ENCODE results near the gene EEA1.
A peak's percentile ranks its signal among the peaks of the same experiment; 100 is the strongest.

EEA1 gene

DNA sequence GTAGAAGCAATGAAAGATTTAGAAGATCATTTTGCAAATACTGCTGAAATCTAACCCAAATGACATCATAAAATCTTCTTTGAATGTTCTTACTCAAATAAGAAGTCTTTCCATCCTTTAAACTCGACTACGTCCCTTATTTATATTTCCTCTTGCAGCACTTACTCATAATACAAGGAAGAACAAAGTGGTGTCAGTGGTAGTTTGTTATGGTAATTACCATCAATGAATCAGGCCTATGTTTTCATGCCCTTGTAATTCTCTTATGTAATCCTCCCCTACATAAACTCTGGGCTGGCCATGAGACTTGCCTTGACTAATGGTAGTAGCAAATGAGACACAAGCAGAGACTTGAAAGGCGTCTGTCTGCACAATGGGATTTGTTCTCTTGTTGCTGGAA is 17.0 kb downstream of the EEA1 start (continued):
- TF ChIP-seq, protein P1, sequence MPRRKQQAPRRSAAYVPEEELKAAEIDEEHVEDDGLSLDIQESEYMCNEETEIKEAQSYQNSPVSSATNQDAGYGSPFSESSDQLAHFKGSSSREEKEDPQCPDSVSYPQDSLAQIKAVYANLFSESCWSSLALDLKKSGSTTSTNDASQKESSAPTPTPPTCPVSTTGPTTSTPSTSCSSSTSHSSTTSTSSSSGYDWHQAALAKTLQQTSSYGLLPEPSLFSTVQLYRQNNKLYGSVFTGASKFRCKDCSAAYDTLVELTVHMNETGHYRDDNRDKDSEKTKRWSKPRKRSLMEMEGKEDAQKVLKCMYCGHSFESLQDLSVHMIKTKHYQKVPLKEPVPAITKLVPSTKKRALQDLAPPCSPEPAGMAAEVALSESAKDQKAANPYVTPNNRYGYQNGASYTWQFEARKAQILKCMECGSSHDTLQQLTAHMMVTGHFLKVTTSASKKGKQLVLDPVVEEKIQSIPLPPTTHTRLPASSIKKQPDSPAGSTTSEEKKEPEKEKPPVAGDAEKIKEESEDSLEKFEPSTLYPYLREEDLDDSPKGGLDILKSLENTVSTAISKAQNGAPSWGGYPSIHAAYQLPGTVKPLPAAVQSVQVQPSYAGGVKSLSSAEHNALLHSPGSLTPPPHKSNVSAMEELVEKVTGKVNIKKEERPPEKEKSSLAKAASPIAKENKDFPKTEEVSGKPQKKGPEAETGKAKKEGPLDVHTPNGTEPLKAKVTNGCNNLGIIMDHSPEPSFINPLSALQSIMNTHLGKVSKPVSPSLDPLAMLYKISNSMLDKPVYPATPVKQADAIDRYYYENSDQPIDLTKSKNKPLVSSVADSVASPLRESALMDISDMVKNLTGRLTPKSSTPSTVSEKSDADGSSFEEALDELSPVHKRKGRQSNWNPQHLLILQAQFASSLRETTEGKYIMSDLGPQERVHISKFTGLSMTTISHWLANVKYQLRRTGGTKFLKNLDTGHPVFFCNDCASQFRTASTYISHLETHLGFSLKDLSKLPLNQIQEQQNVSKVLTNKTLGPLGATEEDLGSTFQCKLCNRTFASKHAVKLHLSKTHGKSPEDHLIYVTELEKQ (tag by site-specific recombination; IDR thresholded peaks at IDR 0.05; ENCODE audit: borderline replicate concordance), result peak; percentile 35; the same call in 1 of the 2 replicates

DNA sequence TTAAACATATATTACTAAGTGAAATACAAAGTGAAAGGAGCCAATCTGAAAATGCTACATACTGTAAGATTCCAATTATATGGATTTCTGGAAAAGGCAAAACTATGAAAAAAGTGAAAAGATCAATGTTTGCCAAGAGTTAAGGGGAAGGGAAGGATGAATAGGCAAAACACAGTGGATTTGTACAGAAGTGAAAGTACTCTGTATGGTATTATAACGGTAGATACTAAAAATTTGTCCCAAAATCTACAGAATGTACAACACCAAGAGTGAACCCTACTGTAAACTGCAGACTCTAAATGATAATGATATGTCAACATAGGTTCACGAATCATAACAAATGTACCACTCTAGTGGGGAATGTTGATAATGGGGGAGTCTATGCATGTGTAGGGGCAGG is 17.8 kb downstream of the EEA1 start:
- ChIA-PET CTCF (no interaction called here), POLR2A (no interaction called here)
- H3K27ac ChIP-seq (ENCODE audit: extremely low read depth, low read depth, low read length), result no peak overlapping the region
- TF ChIP-seq KLF7 (tag by site-specific recombination; IDR thresholded peaks at IDR 0.05; ENCODE audit: borderline replicate concordance), result no peak
- 0 out of 2 replicates have a peak, but pooled peaks have one; percentile 10 for TF ChIP-seq PRDM1 (tag by site-specific recombination; IDR thresholded peaks at IDR 0.05)
- no peak for TF ChIP-seq ZNF830 (tag by site-specific recombination; IDR thresholded peaks at IDR 0.05; ENCODE audit: low read depth)
- TF ChIP-seq, protein P2, sequence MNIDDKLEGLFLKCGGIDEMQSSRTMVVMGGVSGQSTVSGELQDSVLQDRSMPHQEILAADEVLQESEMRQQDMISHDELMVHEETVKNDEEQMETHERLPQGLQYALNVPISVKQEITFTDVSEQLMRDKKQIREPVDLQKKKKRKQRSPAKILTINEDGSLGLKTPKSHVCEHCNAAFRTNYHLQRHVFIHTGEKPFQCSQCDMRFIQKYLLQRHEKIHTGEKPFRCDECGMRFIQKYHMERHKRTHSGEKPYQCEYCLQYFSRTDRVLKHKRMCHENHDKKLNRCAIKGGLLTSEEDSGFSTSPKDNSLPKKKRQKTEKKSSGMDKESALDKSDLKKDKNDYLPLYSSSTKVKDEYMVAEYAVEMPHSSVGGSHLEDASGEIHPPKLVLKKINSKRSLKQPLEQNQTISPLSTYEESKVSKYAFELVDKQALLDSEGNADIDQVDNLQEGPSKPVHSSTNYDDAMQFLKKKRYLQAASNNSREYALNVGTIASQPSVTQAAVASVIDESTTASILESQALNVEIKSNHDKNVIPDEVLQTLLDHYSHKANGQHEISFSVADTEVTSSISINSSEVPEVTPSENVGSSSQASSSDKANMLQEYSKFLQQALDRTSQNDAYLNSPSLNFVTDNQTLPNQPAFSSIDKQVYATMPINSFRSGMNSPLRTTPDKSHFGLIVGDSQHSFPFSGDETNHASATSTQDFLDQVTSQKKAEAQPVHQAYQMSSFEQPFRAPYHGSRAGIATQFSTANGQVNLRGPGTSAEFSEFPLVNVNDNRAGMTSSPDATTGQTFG (tag by site-specific recombination; IDR thresholded peaks at IDR 0.05; ENCODE audit: borderline replicate concordance), result no peak
- TF ChIP-seq, protein P1 (tag by site-specific recombination; IDR thresholded peaks at IDR 0.05; ENCODE audit: borderline replicate concordance), result no peak
- TF ChIP-seq, protein P3, sequence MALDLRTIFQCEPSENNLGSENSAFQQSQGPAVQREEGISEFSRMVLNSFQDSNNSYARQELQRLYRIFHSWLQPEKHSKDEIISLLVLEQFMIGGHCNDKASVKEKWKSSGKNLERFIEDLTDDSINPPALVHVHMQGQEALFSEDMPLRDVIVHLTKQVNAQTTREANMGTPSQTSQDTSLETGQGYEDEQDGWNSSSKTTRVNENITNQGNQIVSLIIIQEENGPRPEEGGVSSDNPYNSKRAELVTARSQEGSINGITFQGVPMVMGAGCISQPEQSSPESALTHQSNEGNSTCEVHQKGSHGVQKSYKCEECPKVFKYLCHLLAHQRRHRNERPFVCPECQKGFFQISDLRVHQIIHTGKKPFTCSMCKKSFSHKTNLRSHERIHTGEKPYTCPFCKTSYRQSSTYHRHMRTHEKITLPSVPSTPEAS (tag by site-specific recombination; IDR thresholded peaks at IDR 0.05), result no peak
- H3K4me3 ChIP-seq (ENCODE audit: low read depth, low read length), result no peak overlapping the region
- no peaks in the 10 kb centered on the region; a peak in 1 of 3 replicates for H3K36me3 ChIP-seq (ENCODE audit: control insufficient read depth in 2 of 2, insufficient read depth in 1 of 2, low read length in 2 of 2)
- H3K9me3 ChIP-seq (ENCODE audit: control insufficient read depth, insufficient read depth, low read depth, low read length), result no peaks in the 10 kb centered on the region; the same call in 1 of the 2 replicates
- H3K4me1 ChIP-seq (ENCODE audit: control insufficient read depth, insufficient read depth, low read length), result 0 out of 2 replicates have a peak, but pooled peaks cover 4% of the 10 kb centered on the region

DNA sequence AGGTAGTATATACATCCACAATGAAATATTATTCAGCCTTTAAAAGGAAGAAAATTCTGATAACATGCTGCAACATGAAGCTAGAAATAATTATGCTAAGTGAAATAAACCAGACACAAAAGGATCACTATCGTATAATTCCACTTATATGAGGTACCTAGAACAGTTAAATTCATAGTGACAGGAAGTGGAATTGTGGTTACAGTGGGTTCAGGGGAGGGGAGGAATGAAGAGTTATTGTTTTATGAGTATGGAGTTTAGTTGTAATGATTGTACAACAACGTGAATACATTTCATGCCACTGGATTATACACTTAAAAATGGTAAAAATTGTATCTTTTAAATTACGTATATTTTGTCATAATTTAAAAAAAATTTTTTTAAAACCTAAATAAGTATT is 21.0 kb downstream of the EEA1 start:
- CTCF ChIA-PET, result interaction anchor here (0.5 to 0.9 kb wide), 4 partner anchors 18 to 123 kb away, joined by 3 read pairs; no protein-coding TSS in a partner anchor
- no peaks in the 10 kb centered on the region; the same call in 1 of the 2 replicates for H3K9me3 ChIP-seq (ENCODE audit: control insufficient read depth, insufficient read depth, low read depth, low read length)
- H3K27ac ChIP-seq (ENCODE audit: extremely low read depth, low read depth, low read length), result no peak overlapping the region
- POLR2A ChIA-PET, result no interaction called here
- no peaks in the 10 kb centered on the region; a peak in 1 of 3 replicates for H3K36me3 ChIP-seq (ENCODE audit: control insufficient read depth in 2 of 2, insufficient read depth in 1 of 2, low read length in 2 of 2)
- H3K4me3 ChIP-seq (ENCODE audit: low read depth, low read length), result no peak overlapping the region
- TF ChIP-seq ZSCAN23 (tag by site-specific recombination; IDR thresholded peaks at IDR 0.05), result no peak
- TF ChIP-seq ZNF146 (tag by site-specific recombination; IDR thresholded peaks at IDR 0.05), result 0 out of 2 replicates have a peak, but pooled peaks have one; percentile 16
- TF ChIP-seq, protein P4, sequence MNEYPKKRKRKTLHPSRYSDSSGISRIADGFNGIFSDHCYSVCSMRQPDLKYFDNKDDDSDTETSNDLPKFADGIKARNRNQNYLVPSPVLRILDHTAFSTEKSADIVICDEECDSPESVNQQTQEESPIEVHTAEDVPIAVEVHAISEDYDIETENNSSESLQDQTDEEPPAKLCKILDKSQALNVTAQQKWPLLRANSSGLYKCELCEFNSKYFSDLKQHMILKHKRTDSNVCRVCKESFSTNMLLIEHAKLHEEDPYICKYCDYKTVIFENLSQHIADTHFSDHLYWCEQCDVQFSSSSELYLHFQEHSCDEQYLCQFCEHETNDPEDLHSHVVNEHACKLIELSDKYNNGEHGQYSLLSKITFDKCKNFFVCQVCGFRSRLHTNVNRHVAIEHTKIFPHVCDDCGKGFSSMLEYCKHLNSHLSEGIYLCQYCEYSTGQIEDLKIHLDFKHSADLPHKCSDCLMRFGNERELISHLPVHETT (tag by site-specific recombination; IDR thresholded peaks at IDR 0.05), result no peak
- no peak for TF ChIP-seq KLF10 (tag by site-specific recombination; IDR thresholded peaks at IDR 0.05)
- 0 out of 2 replicates have a peak, but pooled peaks cover 4% of the 10 kb centered on the region for H3K4me1 ChIP-seq (ENCODE audit: control insufficient read depth, insufficient read depth, low read length)

Measured in HEK293 (cell line).